ENCODE measurements around the gene SLC39A11.

The SLC39A11 gene

GRCh38 chr17:73015722-73016276 lies 76.7 kb downstream of the SLC39A11 start:
- no peak for DNase-seq (ENCODE audit: extremely low spot score)
- TF ChIP-seq CTCF (IDR thresholded peaks at IDR 0.05; ENCODE audit: control extremely low read depth, extremely low read depth, low read depth, missing control alignments) = no peak
- CTCF ChIA-PET = interaction anchor here (4.5 kb wide), 1 partner anchor 29 kb away, joined by 16 read pairs; no protein-coding TSS in a partner anchor
- POLR2A ChIA-PET = no interaction called here

- DNase-seq (ENCODE audit: extremely low spot score) = no peak
- CTCF ChIA-PET = interaction anchor here (0.8 to 4.5 kb wide), 2 partner anchors 20 to 28 kb away, joined by 3 to 16 read pairs; no protein-coding TSS in a partner anchor
- POLR2A ChIA-PET = no interaction called here
Measured at GRCh38 chr17:73013816-73014663, 78.4 kb downstream of the SLC39A11 start.

GRCh38 chr17:73013301-73013700 lies 79.2 kb downstream of the SLC39A11 start:
- ChIA-PET CTCF (interaction anchor here (0.8 to 4.5 kb wide), 2 partner anchors 21 to 27 kb away, joined by 3 to 16 read pairs; no protein-coding TSS in a partner anchor), POLR2A (no interaction called here)
- no peak for DNase-seq (ENCODE audit: extremely low spot score)
- TF ChIP-seq CTCF (IDR thresholded peaks at IDR 0.05; ENCODE audit: control extremely low read depth, extremely low read depth, low read depth, missing control alignments) = no peak

More at GRCh38 chr17:73013816-73014663, 78.4 kb downstream of the SLC39A11 start:
- TF ChIP-seq CTCF (IDR thresholded peaks at IDR 0.05; ENCODE audit: control extremely low read depth, extremely low read depth, low read depth, missing control alignments) = no peak

GRCh38 chr17:73011016-73011486 lies 81.4 kb downstream of the SLC39A11 start:
- no peak for TF ChIP-seq CTCF (IDR thresholded peaks at IDR 0.05; ENCODE audit: control extremely low read depth, extremely low read depth, low read depth, missing control alignments)
- POLR2A ChIA-PET = no interaction called here
- DNase-seq (ENCODE audit: extremely low spot score) = no peak
- CTCF ChIA-PET = interaction anchor here (2.2 kb wide), 1 partner anchor 25 kb away, joined by 6 read pairs; no protein-coding TSS in a partner anchor

- no peak for TF ChIP-seq CTCF (IDR thresholded peaks at IDR 0.05; ENCODE audit: control extremely low read depth, extremely low read depth, low read depth, missing control alignments)
- DNase-seq (ENCODE audit: extremely low spot score) = no peak
- ChIA-PET POLR2A (no interaction called here), CTCF (interaction anchor here (2.2 kb wide), 1 partner anchor 24 kb away, joined by 6 read pairs; no protein-coding TSS in a partner anchor)
Measured at GRCh38 chr17:73010414-73010813, 82.1 kb downstream of the SLC39A11 start.

- POLR2A ChIA-PET = no interaction called here
- TF ChIP-seq CTCF (IDR thresholded peaks at IDR 0.05; ENCODE audit: control extremely low read depth, extremely low read depth, low read depth, missing control alignments) = no peak
- DNase-seq (ENCODE audit: extremely low spot score) = no peak
- CTCF ChIA-PET = interaction anchor here (2.5 kb wide), 1 partner anchor 22 kb away, joined by 11 read pairs; no protein-coding TSS in a partner anchor
Measured at GRCh38 chr17:73007407-73007806, 85.1 kb downstream of the SLC39A11 start.

Measured in GM10248 (cell line).